22Rv1 (cell line): Measurements from ENCODE around the gene TRAF7.
A peak's percentile ranks its signal among the peaks of the same experiment; 100 is the strongest.

ENCODE experiments used
- H3K27ac ChIP-seq: fragments of 450-650 bp; 2 replicates; pipeline ENCODE4 v1.5.1; 2017
- ZFX ChIP-seq: fragments of 450-650 bp; IDR thresholded peaks from 2 replicates; pipeline ENCODE4 v1.6.1; 2017; ENCODE audit warnings: antibody characterized with exemption, borderline replicate concordance
- TF ChIP-seq, protein P1 (sequence below): fragments of 450-650 bp; IDR thresholded peaks from 2 replicates; pipeline ENCODE4 v1.5.1; 2017; ENCODE audit warnings: mild to moderate bottlenecking

TRAF7 gene

DNA sequence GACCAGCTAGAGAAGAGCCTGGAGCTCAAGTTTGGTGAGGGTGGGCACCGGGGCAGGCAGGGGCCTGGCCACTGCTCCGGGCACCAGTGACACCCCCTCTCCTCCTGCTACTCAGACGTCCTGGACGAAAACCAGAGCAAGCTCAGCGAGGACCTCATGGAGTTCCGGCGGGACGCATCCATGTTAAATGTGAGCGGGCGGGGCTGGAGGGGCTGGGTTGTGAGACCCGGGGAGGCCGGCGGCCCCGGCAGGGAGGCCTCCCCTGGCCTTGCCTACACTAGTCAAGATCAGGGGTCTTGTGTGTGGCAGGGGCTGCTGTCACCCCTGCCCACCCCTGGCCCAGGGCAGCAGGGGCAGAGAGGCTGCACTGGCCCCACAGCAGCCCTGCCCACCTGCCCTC is 17.8 kb downstream of the TRAF7 start:
- TF ChIP-seq, protein P1, sequence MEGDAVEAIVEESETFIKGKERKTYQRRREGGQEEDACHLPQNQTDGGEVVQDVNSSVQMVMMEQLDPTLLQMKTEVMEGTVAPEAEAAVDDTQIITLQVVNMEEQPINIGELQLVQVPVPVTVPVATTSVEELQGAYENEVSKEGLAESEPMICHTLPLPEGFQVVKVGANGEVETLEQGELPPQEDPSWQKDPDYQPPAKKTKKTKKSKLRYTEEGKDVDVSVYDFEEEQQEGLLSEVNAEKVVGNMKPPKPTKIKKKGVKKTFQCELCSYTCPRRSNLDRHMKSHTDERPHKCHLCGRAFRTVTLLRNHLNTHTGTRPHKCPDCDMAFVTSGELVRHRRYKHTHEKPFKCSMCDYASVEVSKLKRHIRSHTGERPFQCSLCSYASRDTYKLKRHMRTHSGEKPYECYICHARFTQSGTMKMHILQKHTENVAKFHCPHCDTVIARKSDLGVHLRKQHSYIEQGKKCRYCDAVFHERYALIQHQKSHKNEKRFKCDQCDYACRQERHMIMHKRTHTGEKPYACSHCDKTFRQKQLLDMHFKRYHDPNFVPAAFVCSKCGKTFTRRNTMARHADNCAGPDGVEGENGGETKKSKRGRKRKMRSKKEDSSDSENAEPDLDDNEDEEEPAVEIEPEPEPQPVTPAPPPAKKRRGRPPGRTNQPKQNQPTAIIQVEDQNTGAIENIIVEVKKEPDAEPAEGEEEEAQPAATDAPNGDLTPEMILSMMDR: no peak
- TF ChIP-seq ZFX: no peak
- H3K27ac ChIP-seq: no peak overlapping the region

DNA sequence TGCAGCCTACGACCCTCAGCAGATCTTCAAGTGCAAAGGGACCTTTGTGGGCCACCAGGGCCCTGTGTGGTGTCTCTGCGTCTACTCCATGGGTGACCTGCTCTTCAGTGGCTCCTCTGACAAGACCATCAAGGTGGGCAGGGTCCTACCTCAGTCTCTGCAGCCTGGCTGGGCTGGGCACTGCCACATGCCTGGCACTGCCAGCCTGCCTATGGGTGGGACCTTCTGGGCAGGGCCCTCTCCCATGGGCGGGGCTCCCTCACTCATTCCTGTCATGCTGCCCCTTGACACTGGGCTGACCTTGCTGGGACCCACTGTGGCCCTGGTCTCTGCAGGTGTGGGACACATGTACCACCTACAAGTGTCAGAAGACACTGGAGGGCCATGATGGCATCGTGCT is 18.3 kb downstream of the TRAF7 start:
- H3K27ac ChIP-seq: no peak overlapping the region
- TF ChIP-seq ZFX: no peak
- TF ChIP-seq, protein P1: no peak

DNA sequence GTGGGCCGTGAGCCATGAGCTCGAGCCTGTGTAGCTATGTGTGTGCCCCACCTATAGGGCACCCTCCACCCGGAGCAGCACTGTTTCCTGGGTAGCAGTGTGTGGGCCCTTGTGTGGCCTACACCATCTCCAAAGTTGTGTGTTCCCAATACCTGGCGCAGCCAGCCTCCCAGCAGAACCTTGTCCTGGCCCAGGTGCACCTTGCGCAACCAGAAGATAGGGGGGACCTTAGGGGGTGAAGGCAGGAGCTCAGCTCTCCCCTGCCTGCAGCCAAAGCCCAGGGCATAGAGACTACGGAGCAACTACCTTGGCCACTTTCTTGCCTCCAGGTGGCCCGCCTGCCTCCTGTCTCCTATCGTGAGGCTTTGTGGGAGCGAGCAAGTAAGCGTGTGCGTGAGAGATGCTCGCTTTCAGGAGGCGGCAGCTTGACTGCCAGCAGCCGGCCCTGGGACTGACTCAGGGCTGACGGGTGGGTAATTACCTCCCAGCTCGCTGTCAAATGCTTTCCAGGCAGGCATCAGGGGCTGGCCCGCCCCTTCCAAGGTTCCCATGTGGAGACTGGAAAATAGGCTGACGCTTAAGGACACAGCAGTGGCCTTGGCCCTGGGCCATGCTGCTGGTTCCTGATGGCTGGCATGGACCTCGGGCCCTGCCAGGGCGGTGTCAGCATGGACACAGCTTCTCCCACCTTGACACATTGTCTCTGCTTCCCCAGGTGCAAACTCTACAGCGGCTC is 19.0 kb downstream of the TRAF7 start:
- no peak for TF ChIP-seq ZFX
- TF ChIP-seq, protein P1: no peak

DNA sequence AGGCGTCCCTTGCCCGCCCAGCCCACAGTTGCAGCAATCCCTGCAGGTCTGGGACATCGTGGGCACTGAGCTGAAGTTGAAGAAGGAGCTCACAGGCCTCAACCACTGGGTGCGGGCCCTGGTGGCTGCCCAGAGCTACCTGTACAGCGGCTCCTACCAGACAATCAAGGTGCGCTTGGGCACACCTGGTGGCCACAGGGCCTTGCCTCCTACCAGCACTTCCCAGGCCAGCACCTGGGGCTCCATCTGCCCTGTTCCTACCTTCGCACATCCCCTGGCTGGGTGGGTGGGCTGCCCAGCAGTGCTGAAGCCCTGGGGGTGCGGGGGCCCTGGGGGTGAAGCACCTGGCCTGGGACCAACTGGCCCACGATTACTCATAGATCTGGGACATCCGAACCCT is 19.9 kb downstream of the TRAF7 start:
- no peak overlapping the region for H3K27ac ChIP-seq
- TF ChIP-seq ZFX: no peak
- TF ChIP-seq, protein P1: no peak

More for the DNA sequence above, 19.0 kb downstream of the TRAF7 start:
- no peak overlapping the region for H3K27ac ChIP-seq

DNA sequence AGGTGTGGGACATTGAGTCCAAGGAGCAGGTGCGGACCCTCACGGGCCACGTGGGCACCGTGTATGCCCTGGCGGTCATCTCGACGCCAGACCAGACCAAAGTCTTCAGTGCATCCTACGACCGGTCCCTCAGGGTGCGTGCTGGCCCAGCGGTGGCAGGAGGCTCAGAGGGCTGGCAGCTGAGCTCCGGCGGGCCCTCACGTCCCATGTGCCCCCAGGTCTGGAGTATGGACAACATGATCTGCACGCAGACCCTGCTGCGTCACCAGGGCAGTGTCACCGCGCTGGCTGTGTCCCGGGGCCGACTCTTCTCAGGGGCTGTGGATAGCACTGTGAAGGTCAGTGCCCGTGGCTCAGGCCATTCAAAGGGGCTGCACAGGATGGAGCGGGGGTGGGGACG is 20.5 kb downstream of the TRAF7 start:
- TF ChIP-seq, protein P1: no peak
- TF ChIP-seq ZFX: no peak
- H3K27ac ChIP-seq: no peak overlapping the region

DNA sequence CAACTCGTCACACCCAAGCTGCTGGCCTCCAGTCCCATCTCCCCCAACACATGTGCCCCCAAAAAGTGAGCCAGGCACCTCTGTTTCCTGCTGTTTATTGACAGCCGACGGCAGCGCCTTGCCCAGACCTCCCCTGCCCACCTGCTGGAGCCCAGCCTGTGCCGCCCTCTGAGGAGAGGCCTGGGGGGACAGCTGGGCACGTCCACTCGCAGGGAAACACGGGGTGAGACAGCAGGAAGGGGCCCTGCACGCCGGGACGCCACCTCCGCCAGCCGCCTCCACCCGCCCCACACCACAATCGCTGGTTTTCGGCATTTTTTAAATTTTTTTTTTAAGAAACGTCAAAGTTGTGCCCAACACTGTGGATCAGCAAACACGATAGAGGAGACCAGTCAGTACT is 21.5 kb downstream of the TRAF7 start:
- peak overlapping the region; percentile 73 for H3K27ac ChIP-seq
- TF ChIP-seq, protein P1: no peak
- TF ChIP-seq ZFX: no peak

DNA sequence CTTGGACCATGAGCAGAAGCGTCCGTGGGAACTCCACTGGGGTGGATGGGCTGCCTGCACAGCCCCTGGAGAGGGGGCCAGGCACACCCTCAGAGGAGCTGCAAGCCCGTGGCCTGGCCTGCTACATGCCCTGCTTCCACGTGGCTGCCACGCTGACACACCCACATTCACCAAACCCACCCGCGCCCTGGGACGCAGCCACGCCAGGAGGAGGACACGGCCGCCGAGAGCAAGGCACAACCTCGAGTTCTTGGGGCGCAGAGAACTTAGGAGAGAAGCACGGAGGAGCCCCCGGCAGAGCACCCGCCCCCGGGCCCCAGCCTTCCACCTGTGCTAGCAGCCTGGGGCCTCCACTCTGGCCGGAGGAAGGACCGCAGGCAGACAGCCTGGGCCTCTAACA is 22.0 kb downstream of the TRAF7 start:
- TF ChIP-seq, protein P1: no peak
- no peak for TF ChIP-seq ZFX
- H3K27ac ChIP-seq: peak overlapping the region; percentile 73
